HG03457 (cell line): ENCODE measurements around the gene COX7A2L.

Source experiments
- ATAC-seq: cut with Tn5 transposase; IDR thresholded peaks from one replicate; pipeline ENCODE4 v1.9.1; 2021; ENCODE audit warnings: moderate number of reproducible peaks; ENCODE audit not compliant: unreplicated experiment

Gene COX7A2L

GRCh38 chr2:42321452-42322064 lies 39.5 kb downstream of the COX7A2L start:
- ATAC-seq = no peak

GRCh38 chr2:42319265-42319664 lies 41.8 kb downstream of the COX7A2L start:
- no peak for ATAC-seq

GRCh38 chr2:42317945-42318344 lies 43.1 kb downstream of the COX7A2L start:
- ATAC-seq = no peak

GRCh38 chr2:42317486-42317885 lies 43.5 kb downstream of the COX7A2L start:
- ATAC-seq = no peak

- ATAC-seq = no peak
Measured at GRCh38 chr2:42316910-42317309, 44.1 kb downstream of the COX7A2L start.

- ATAC-seq = no peak
Measured at GRCh38 chr2:42315844-42316470, 45.1 kb downstream of the COX7A2L start.

- ATAC-seq = no peak
Measured at GRCh38 chr2:42314892-42315468, 46.0 kb downstream of the COX7A2L start.

GRCh38 chr2:42312106-42312505 lies 48.9 kb downstream of the COX7A2L start:
- ATAC-seq = no peak

GRCh38 chr2:42310007-42310515 lies 51.0 kb downstream of the COX7A2L start:
- ATAC-seq = no peak

GRCh38 chr2:42309366-42309765 lies 51.7 kb downstream of the COX7A2L start:
- no peak for ATAC-seq

- no peak for ATAC-seq
Measured at GRCh38 chr2:42307180-42307579, 53.8 kb downstream of the COX7A2L start.

GRCh38 chr2:42304059-42304713 lies 56.8 kb downstream of the COX7A2L start:
- ATAC-seq = no peak

GRCh38 chr2:42303252-42303651 lies 57.8 kb downstream of the COX7A2L start:
- no peak for ATAC-seq

GRCh38 chr2:42300527-42300926 lies 60.5 kb downstream of the COX7A2L start:
- ATAC-seq = no peak
